ENCODE results near the gene SPAST. TPM values are rescaled to one million over a fixed set of nuclear protein-coding genes. Genes with fewer than 3 reads are reported as not detected.
"Not testable (repeated sequence)": the region's sequence is repeated elsewhere in the genome, so short reads cannot be mapped to it uniquely, and the experiment has no call there.

SPAST gene
- total RNA-seq, 1 experiment from 2014 or later = 16.2 TPM

GRCh38 chr2:32034198-32034887 lies 29.0 kb upstream of the SPAST start:
- RAD21 ChIA-PET (ENCODE audit: low non-redundant PET in 1 of 2, low total read pairs in 2 of 2, uncharacterized antibody in 2 of 2, unreplicated experiment in 2 of 2); H3K9me2 ChIP-seq (ENCODE audit: insufficient read depth); H3K4me3 ChIP-seq (replicated peaks in 1 of 2; ENCODE audit: low read depth in 1 of 2, low read length in 2 of 2); BruUV-seq (replicated peaks); H3K36me3 ChIP-seq (ENCODE audit: control insufficient read depth in 1 of 2, insufficient read depth in 2 of 2, low read length in 2 of 2); intact Hi-C loops (cut with micrococcal nuclease); H3K9me3 ChIP-seq (ENCODE audit: control insufficient read depth in 1 of 2, insufficient read depth in 1 of 2, low read depth in 1 of 2, low read length in 2 of 2); POLR2A ChIA-PET; H4K20me1 ChIP-seq (ENCODE audit: insufficient read depth); H2AFZ ChIP-seq (ENCODE audit: low read depth, low read length, poor library complexity, severe bottlenecking); CTCF ChIA-PET; DNase-seq (ENCODE audit: low read depth, low spot score); H3K27me3 ChIP-seq (ENCODE audit: insufficient read depth, low read length): not testable (repeated sequence)
- H3K79me2 ChIP-seq (ENCODE audit: insufficient read depth, low read length) = peaks cover 54% of the 10 kb centered on the region
- peak overlapping the region; percentile 16; the same call in 1 of the 2 replicates for H3K27ac ChIP-seq (ENCODE audit: low read depth, low read length)
- peak overlapping the region; percentile 37 for H3K9ac ChIP-seq (ENCODE audit: low read length)
- peak overlapping the region; percentile 52 for H3K4me2 ChIP-seq (ENCODE audit: low read length)
- peak; percentile 53 for ATAC-seq
- TF ChIP-seq FOSL1 (IDR thresholded peaks at IDR 0.05; ENCODE audit: low read depth) = peak; percentile 61
- TF ChIP-seq JUND (IDR thresholded peaks at IDR 0.05) = peak; percentile 49; the same call in 1 of the 2 replicates
- peaks cover 5 to 22% of the 10 kb centered on the region in 2 experiments; a peak in 3 of 4 replicates for H3K4me1 ChIP-seq (ENCODE audit: control insufficient read depth in 1 of 2, insufficient read depth in 2 of 2, low read length in 2 of 2)

- no TSS peak for BruUV-seq (replicated peaks)
- peak within 1 kb of the TSS; percentile 88 for H3K4me2 ChIP-seq (ENCODE audit: low read length)
- H3K4me3 ChIP-seq (replicated peaks in 1 of 2; ENCODE audit: low read depth in 1 of 2, low read length in 2 of 2) = peak within 1 kb of the TSS; percentile 73 to 96
- peaks cover 5 to 18% of the 10 kb centered on the region in 2 experiments; a peak in 3 of 4 replicates for H3K4me1 ChIP-seq (ENCODE audit: control insufficient read depth in 1 of 2, insufficient read depth in 2 of 2, low read length in 2 of 2)
- peak within 1 kb of the TSS; percentile 66 for H3K27ac ChIP-seq (ENCODE audit: low read depth, low read length)
- H3K9me3 ChIP-seq (ENCODE audit: control insufficient read depth in 1 of 2, insufficient read depth in 1 of 2, low read depth in 1 of 2, low read length in 2 of 2) = no peaks in the 10 kb centered on the region
- H3K9ac ChIP-seq (ENCODE audit: low read length) = peak within 1 kb of the TSS; percentile 68
- no peaks in the 10 kb centered on the region for H3K27me3 ChIP-seq (ENCODE audit: insufficient read depth, low read length)
- peak within 1 kb of the TSS; percentile 57 for H2AFZ ChIP-seq (ENCODE audit: low read depth, low read length, poor library complexity, severe bottlenecking)
- H3K36me3 ChIP-seq (ENCODE audit: control insufficient read depth in 1 of 2, insufficient read depth in 2 of 2, low read length in 2 of 2) = no peaks in the 10 kb centered on the region
- DNase-seq (ENCODE audit: low read depth, low spot score) = peak; percentile 86
- ChIA-PET POLR2A (interaction anchor here (0.6 to 2.0 kb wide), 18 partner anchors 9 to 126 kb away, joined by 3 to 20 read pairs (median 4); partner anchors contain the start of genes MEMO1, SLC30A6 and SPAST), CTCF (interaction anchor here (1.2 kb wide), 1 partner anchor 24 kb away, joined by 3 read pairs; the partner anchor contains the start of gene SPAST), RAD21 (ENCODE audit: low non-redundant PET in 1 of 2, low total read pairs in 2 of 2, uncharacterized antibody in 2 of 2, unreplicated experiment in 2 of 2) (interaction anchor here in 1 of 2 experiments (0.5 kb wide), 1 partner anchor 13 kb away, joined by 3 read pairs; no protein-coding TSS in a partner anchor)
- H4K20me1 ChIP-seq (ENCODE audit: insufficient read depth) = no peaks in the 10 kb centered on the region
- peak; percentile 90 for ATAC-seq
- H3K9me2 ChIP-seq (ENCODE audit: insufficient read depth) = no peaks in the 10 kb centered on the region
- TF ChIP-seq MAX (IDR thresholded peaks at IDR 0.05) = peak; percentile 82
- peak; percentile 99 for TF ChIP-seq POLR2A (IDR thresholded peaks at IDR 0.05; ENCODE audit: borderline replicate concordance, extremely low read depth, insufficient read depth, insufficient read length)
- TF ChIP-seq ELF1 (IDR thresholded peaks at IDR 0.05; ENCODE audit: borderline replicate concordance, low read depth) = no peak
- TF ChIP-seq ZBTB33 (IDR thresholded peaks at IDR 0.05; ENCODE audit: extremely low read depth, insufficient replicate concordance, low read length) = no peak
- peak; percentile 54 for TF ChIP-seq CBX3 (IDR thresholded peaks at IDR 0.05; ENCODE audit: low read depth)
- peak; percentile 8 for TF ChIP-seq YY1 (IDR thresholded peaks at IDR 0.05; ENCODE audit: extremely low read depth, insufficient replicate concordance, low read depth, low read length)
- peak; percentile 16; the same call in 1 of the 2 replicates for TF ChIP-seq RAD21 (IDR thresholded peaks at IDR 0.05; ENCODE audit: low read depth)
- TF ChIP-seq POLR2AphosphoS5 (IDR thresholded peaks at IDR 0.05; ENCODE audit: low read depth, low read length) = peak; percentile 100
- peak; percentile 96 for TF ChIP-seq SIN3A (IDR thresholded peaks at IDR 0.05; ENCODE audit: low read depth)
- TF ChIP-seq REST (IDR thresholded peaks at IDR 0.05; ENCODE audit: low read depth) = no peak
- peaks cover 18% of the 10 kb centered on the region for H3K79me2 ChIP-seq (ENCODE audit: insufficient read depth, low read length)
- intact Hi-C loops (cut with micrococcal nuclease) = no loop called here
Observed at GRCh38 chr2:32039447-32040219, 23.7 kb upstream of the SPAST start, which contains the start of gene DPY30. DPY30 (minus strand) TSS chr2:32039805; CDS start chr2:32039456, 349 bp downstream.

Measured in HCT116 (cell line).